Measurements from ENCODE around the gene PRR33.
"Not testable (repeated sequence)": the region's sequence is repeated elsewhere in the genome, so short reads cannot be mapped to it uniquely, and the experiment has no call there.

PRR33 gene

DNA sequence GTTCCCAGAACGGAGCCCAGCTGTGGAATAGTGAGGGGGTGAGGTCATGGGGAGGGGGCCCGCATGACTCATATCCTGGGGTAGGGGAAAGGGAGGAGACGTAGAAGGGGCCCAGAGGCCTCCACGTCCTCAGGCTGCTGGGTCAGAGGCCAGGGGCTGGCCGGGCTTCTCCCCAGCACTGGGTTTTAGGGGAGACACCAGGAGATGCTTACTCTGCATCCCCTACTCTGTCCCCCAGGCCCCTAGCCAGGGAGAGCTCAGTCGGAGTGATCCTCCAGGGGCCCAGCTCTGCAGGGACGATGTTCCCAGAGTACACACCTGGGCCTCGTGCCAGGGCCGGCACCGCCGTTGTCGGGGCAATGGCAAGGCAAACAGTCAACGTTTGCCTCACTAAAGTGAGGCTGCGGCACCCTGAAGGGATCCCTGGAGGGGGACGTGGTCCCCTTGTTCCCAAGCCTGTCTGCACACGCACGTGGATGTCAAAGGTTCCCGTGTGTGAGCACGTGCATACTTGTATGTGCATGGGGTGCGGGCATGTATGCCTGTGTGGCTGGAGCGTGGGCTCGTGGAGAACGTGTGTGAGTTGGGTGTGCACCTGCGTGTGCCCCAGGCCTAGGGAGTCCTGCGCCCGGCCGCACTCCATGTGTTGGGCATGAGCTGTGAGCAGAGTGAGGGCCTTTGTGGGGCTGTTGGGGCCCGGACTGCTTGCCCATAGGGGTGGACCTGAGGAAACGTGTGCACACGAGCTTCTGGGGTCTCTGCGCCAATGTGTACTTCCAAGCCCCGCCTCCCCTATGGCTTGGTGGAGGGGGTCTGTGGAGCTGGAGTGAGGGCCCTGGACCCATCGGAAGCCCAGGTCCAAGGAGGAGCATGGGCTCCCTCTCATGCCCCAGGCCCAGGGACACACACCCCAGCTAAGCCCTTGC, 14.2 kb downstream of the PRR33 start:
- in situ Hi-C loops (cut with MboI; ENCODE audit: low sequenced_read_pairs): no loop called here

DNA sequence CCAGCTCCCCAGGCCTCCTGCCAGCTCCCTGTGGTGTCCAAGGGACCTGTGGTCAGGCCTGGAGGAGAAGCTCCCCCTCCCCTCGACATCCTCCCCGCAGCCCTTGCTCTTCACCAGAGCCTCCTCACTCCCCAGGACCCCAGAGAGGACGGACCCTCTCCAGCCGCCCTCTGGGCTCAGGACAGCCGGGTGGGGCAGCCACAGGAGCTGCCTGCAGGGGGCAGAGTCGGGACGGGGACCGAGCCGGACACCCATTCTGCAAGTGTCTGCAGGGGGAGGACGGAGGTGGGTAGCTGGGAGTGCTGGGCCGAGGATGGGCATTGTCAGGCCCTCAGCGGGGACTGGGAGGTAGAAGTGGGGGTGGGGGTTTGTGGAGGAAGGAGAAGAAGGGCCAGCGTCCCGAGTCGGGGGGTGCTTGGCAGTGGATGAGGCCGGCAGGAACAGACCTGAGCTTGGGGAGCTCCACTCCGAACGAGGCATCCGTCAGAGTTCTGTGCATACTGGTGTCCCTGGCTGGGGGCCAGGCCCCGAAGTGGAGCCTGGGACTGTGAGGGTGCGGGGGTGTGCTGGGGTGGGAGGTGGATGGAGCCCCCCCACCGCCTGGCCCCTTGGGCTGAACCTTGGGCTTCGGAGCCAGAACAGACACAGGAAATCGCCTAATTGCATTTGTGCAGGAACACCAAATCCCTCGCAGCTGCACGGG, 15.2 kb downstream of the PRR33 start:
- in situ Hi-C loops (cut with MboI; ENCODE audit: low sequenced_read_pairs): no loop called here

DNA sequence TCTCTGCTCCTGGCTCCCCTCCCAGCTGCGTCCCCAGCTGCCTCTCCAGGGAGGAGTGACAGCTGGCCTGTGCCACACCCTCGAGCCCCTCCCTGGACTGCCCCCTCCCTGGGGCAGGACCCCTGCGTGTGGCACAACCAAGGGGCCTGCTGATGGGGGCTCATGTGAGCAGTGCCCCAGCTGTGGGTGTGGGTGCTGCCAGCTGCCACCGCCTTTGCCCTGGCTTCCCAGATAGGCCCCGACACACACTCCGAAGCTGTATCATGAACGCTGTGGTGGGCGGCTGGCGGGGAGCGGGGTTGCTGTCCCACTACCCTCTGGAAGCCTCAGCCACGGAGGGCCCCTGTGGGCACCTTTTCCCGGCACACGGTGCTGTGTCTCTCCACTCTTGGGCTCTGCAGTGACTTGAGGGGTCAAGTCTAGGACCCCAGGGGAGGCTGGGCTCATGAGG, 15.8 kb downstream of the PRR33 start:
- in situ Hi-C loops (cut with MboI; ENCODE audit: low sequenced_read_pairs): not testable (repeated sequence)

DNA sequence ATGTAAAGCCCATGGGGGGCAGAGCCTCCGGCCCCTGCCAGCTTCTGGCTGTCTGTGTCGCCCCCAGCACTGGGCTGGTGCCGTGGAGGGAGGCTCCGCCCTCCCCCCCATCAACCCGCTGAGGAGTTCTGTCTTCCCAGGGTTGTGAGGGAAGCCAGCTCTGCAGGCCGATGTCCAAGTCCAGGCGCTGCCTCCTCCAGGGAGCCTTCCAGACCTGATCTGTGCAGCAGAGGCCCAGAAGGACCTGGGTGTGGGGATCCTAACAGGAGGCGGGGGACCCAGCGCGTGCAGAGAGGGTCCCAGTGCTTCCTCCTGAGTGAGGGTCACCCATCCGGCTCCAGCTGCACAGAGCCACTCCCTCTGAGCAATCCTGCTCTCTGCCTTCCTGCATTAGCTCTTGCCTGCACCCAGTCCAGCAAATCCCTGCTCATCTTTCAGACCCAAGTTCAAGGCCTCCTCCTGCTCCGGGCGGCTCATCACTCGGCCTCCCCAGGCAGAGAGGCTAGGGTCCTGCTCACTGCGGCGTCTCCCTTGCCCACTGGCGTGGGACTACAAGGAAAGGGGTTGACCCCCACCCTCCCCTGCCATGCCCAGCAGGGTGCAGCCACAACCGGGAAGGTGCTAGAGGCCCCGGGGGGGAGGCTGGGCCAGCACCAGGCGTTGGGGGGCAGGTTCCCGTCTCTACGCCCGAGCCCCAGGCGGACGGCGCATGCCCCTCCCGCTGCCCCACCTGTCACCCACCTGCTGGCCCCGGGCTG, 16.4 kb downstream of the PRR33 start:
- in situ Hi-C loops (cut with MboI; ENCODE audit: low sequenced_read_pairs): no loop called here

DNA sequence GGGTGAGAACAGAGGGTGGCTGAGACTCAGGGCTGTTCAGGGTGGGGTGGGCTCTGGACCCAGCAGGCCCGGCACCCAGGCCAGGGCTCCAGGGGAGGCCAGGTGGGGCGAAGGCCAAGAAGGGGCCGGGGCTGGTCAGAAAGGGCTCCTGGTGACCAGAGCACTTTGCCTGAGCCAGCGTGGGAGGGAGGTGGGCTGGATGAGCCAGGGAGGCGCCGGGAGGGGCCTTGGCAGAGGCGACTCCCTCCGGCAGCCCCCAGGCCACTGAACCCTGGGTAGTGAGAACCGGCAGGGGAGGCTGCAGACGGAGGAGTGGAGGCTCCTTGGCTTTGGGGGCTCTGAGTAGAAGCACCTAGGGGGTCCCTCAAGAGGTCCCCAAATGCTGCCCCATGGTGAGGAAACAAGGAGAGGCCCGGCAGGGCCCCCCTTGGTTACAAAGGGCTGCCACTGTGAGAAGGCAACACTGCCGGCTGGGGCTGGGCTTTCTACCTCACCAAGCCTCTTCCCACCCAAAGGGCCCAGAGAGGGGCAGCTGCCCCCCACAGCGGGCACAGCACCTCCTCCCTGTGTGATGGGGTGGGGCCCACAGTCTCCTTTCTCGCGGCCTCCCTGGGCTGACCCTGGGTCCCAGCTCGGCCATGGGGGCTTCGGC, 17.1 kb downstream of the PRR33 start:
- in situ Hi-C loops (cut with MboI; ENCODE audit: low sequenced_read_pairs): not testable (repeated sequence)

DNA sequence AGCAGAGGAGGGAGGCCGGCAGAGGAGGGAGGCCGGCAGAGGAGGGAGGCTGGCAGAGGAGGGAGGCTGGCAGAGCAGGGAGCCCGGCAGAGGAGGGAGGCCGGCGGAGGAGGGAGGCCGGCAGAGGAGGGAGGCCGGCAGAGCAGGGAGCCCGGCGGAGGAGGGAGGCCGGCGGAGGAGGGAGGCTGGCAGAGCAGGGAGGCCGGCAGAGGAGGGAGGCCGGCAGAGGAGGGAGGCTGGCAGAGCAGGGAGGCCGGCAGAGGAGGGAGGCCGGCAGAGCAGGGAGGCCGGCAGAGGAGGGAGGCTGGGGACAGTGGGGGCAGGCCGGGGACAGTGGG, 17.9 kb downstream of the PRR33 start:
- in situ Hi-C loops (cut with MboI; ENCODE audit: low sequenced_read_pairs): not testable (repeated sequence)

DNA sequence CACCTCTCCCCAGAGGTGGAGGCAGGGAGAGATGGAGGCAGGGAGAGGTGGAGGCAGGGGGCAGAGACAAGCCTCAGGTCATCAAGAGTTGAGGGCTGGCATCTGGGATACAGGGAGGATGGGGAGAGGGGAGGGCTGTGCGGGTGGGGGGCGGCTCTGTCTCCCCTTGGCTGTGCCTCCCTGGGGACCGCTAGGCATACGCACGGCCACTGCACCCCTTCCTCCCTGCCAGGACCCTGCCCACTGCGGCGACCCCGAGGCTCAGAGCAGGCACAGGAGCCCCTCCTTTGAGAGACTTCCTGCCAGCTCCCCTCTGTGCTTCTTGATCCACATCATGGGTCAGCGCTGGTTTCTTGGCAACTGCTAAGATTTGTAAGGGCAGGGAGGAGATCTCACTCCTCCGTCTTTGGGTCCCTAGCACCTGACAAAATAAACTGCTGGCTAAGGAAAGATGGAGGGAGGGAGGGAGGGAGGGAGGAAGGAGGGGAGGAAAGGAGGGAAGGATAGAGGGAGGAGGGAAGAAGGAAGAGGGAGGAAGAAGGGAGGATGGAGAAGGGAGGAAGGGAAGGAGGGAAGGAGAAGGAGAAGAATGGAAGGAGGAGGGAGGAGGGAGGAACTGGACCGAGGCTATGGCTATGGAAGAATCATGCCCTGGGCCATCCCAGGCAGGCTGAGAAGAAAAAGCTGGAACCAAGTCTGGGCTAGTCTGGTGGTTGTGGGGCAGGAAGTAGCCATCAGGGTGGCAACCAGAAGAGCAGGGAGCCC, 18.5 kb downstream of the PRR33 start:
- in situ Hi-C loops (cut with MboI; ENCODE audit: low sequenced_read_pairs): no loop called here

DNA sequence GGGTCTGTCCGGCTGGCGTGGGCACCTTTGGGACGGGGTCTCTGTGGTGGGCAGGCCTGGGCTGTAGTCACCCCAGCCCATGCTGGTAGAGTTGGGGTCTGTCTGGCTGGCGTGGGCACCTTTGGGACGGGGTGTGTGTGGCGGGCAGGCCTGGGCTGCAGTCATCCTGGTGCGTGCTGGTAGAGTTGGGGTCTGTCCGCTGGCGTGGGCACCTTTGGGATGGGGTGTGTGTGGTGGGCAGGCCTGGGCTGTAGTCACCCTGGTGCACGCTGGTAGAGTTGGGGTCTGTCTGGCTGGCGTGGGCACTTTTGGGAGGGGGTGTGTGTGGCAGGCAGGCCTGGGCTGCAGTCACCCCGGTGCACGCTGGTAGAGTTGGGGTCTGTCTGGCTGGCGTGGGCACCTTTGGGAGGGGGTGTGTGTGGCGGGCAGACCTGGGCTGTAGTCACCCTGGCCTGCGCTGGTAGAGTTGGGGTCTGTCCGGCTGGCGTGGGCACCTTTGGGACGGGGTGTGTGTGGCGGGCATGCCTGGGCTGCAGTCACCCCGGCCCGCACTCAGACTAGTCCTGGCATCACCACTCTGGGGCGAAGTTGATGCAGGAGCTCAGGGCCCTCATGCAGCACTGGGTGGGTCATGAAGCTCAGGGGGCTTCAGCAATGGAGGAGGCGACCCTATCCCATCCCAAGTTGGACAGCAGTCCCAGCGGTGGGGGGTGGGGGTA, 19.3 kb downstream of the PRR33 start:
- in situ Hi-C loops (cut with MboI; ENCODE audit: low sequenced_read_pairs): no loop called here

DNA sequence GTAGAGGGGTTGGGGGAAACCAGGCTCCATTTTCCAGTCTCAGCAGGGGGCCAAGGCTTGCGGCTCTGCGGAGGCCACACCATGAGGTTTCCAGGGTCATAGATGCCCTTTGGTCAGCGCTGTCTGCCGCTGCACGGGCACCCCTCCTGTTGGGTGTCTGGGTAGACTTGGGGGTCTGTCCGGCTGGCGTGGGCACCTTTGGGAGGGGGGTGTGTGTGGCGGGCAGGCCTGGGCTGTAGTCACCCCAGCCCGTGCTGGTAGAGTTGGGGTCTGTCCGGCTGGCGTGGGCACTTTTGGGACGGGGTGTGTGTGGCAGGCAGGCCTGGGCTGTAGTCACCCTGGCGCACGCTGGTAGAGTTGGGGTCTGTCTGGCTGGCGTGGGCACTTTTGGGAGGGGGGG, 20.2 kb downstream of the PRR33 start:
- in situ Hi-C loops (cut with MboI; ENCODE audit: low sequenced_read_pairs): no loop called here

DNA sequence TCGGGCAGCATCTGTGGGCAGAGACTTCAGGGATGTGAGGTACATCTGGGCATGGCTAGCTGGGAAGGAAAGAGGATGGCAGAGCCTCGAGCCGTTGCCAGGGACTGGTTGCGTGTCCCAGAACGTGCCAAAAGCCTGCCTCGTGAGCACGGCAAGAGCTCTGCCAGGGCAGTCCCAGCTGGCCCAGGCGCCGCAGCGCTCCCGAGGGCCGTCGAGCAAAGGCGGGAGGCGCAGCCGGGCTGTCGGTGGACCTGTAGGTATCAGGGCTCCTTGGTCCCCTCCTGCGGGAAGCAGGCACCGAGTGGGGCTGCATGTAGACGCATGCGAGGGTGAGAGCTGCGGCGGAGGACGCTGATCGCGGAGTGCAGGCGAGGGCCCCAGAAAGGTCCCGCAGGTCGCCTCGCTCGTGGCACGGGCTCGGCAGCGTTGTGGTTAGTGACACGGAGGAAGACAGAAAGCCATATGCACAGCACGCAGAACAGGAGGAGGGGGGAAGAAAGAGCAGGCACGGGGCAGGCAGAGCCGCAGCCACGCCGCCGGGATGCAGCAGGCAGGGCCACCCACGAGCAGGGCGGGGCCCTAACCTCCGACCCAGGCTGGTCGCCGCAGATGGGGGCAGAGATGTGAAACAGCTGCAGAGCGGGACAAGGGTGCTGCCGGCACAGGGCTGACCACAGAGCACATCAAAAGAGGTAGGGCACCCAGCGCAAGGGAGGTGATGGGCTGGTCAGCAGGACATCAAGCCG, 20.8 kb downstream of the PRR33 start:
- in situ Hi-C loops (cut with MboI; ENCODE audit: low sequenced_read_pairs): no loop called here

DNA sequence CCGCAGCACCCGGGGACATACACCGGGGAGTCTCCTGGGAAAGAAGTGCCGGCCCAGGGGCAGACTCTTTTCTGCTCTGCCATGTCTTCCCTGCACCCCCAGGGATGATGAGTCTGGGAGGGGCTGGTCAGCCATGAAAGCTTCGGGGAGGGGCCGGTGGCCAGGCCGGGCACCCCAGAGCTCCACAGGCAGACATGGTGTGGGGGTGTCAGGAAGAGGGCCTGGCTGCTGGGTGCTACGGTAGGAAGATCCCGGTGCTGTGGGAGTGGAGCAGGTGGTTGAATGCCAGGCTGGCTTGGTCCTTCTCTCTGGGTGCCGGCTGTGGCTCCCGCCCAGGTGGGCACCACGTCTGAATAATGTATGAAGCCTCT, 21.4 kb downstream of the PRR33 start:
- in situ Hi-C loops (cut with MboI; ENCODE audit: low sequenced_read_pairs): no loop called here

DNA sequence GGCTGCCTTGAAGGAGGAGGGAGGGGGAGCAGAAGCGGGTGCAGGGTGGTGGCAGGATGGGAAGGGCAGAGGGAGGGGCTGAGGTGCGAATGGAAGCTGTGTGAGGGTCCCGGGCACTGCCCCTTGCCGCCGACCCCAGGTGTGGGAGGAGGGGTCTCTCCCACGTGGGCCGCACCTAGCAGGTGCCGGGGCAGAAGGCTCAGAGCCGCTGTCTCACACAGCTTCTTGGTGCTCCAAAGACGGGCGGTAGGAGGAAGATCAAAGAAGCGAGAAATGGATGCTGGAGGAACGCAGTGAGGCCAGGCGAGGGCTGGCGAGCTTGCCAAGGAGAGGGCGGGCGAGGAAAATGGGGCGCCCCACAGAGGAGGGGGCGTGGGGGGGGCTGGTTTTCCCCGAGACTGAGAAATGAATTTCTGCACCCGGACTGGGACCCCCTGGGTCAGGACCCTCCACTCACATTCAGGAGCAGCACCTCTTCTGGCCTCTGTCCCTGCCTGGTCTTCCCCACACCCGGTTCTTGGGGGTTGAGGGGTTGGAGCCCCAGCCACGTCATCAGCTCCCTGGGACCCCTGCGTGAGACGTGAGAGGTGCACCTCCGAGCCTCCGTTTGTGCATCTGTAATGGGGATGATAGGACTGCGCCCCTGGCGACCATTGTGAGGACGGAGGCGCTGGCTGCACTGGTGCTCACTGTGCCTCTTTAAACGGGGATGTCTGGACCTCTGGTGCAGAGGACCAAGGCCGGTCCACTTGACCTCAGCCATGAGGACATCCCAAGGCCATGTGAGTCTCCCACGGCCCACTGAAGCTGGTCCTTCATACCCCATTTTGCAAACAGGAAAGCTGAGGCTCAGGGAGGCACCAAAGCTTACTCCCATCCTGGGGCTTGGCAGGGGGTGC, 22.0 kb downstream of the PRR33 start:
- in situ Hi-C loops (cut with MboI; ENCODE audit: low sequenced_read_pairs): no loop called here

DNA sequence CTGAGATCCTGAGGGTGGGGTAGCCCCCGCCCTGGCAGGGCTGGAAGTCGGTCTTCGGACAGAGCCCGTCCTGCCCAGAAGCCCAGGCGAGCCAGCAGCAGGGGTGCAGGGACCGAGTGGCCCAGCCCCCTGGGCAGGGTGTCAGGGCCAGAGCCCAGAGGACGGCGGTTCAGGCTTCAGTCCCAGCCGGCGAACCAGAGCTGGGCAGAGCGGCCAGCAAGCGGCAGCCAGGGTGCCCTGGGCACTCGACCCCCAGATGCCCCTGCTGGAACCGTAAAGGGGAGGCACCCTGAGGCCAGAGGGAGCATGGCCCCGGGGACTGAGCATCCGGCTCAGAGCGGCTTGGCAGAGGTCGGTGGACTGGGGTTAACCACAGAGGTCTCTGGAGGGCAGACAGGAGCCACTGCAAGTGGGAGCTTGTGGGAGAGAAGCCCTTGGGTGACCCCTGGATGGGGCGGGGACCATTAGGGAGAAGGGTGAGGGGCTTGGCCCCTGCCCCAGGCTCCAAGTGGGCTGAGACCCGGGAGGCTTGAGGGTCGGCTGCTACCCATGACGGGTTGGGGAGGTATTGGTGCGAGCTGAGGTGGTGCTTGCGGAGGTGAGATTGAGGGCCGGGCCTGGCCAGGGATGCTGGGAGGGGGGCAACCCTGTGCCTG, 22.9 kb downstream of the PRR33 start:
- in situ Hi-C loops (cut with MboI; ENCODE audit: low sequenced_read_pairs): no loop called here

DNA sequence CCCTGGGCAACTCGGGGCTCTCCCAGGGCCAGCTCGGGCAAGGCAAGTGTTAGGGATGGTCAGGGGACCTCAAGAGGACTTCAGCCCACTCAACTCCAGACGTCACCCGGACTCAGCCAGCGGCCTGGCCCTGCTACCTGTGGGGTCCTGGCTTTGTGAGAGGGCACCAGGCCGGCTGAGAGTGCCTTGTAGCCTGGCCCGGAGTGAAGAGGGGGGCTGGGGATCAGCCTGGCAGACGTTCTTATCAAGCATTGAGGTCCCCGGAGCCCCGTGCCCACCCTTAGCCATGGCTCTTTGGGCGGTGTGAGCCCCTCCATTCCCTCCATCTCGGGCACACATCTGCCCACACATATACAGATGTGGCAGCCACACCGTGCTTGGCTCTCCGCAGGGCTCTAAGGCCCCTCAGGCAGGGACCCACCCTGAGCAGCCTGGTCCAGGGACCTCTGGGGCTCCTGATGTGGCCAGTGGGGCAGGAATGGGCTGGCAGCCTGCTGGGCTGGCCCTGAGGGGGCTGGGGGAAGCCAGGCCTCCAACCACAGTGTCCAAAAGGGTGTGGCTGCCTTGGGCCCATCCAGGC, 23.5 kb downstream of the PRR33 start:
- in situ Hi-C loops (cut with MboI; ENCODE audit: low sequenced_read_pairs): no loop called here

DNA sequence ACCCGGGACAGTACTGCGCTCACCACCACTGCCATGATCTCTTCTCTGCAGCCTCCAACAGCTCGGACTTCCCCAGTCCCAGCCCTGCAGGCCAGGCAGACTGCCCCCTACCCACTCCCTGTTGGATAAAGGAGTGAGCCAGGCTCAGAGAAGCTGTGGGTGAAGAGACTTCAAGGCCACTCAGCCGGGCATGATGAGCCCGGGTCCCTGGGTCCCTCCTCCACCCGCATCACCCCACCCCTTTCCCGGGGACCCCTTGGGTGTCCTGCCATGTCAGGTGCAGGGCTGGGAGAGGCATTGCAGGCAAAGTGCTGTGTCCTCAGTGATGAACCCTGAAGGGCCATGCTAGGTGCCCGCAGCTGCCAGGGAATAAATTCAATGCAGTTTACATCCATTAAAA, 24.3 kb downstream of the PRR33 start:
- in situ Hi-C loops (cut with MboI; ENCODE audit: low sequenced_read_pairs): no loop called here

DNA sequence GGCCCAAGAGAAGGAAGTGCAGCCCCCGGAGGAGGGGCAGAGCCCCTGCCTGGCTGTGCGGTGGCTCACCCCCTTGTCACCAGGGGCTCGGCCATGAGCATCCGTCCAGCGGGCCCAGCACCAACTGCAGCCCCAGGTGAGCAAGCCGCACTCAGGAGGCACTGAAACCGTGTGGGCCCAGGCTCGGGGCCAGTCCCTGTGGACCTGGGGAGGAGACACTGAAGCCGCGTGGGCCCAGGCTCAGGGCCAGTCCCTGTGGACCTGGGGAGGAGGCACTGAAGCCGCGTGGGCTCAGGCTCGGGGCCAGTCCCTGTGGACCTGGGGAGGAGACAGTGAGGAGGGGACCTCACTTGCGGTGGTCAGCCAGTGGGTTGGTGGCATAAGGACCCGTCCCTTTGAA, 24.9 kb downstream of the PRR33 start:
- in situ Hi-C loops (cut with MboI; ENCODE audit: low sequenced_read_pairs): no loop called here

DNA sequence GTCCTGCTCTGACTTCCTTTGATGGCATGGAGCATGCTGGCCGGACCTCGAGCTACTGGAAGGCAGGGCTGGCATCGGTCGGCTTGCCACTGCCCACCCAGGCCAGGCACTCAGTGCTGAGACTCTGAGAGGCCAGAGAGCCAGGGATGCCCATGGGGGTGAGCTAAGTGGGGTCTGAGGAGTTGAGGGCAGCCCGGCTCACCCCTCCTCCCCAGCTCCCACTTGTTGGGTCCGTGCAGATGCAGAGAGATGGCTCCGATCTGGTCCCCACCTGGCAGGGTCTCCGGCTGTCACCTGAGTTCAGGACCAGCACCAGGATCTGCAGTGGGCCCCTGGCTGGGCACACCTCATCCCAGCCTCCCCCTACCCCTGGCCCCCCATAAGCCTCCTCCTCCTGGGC, 25.5 kb downstream of the PRR33 start:
- in situ Hi-C loops (cut with MboI; ENCODE audit: low sequenced_read_pairs): no loop called here
